ENCODE measurements around the gene PROK1.

- TF ChIP-seq POLR2A (IDR thresholded peaks at IDR 0.05; ENCODE audit: borderline replicate concordance, extremely low read depth, insufficient read depth, insufficient read length) = no peak
- no peak for TF ChIP-seq SIN3A (IDR thresholded peaks at IDR 0.05; ENCODE audit: low read depth)
- TF ChIP-seq EZH2 (IDR thresholded peaks at IDR 0.05) = no peak
- TF ChIP-seq POLR2AphosphoS5 (IDR thresholded peaks at IDR 0.05; ENCODE audit: low read depth, low read length) = no peak
- TF ChIP-seq CTCF (IDR thresholded peaks at IDR 0.05 in 2 of 3, conservative IDR thresholded peaks at IDR 0.05 in 1 of 3; ENCODE audit: borderline replicate concordance in 1 of 3, insufficient read depth in 1 of 3, low read depth in 2 of 3, low read length in 2 of 3) = no peak
- no peak for TF ChIP-seq JUND (IDR thresholded peaks at IDR 0.05)
- no peak for TF ChIP-seq YY1 (IDR thresholded peaks at IDR 0.05; ENCODE audit: extremely low read depth, insufficient replicate concordance, low read depth, low read length)
- TF ChIP-seq REST (IDR thresholded peaks at IDR 0.05; ENCODE audit: low read depth) = no peak
- no peak for TF ChIP-seq CEBPB (IDR thresholded peaks at IDR 0.05; ENCODE audit: low read depth)
- no peak for TF ChIP-seq ZNF274 (IDR thresholded peaks at IDR 0.05; ENCODE audit: low read depth, low read length)
- no peak for TF ChIP-seq FOSL1 (IDR thresholded peaks at IDR 0.05; ENCODE audit: low read depth)
- TF ChIP-seq ATF3 (IDR thresholded peaks at IDR 0.05) = no peak
- TF ChIP-seq EZH2phosphoT487 (IDR thresholded peaks at IDR 0.05; ENCODE audit: borderline replicate concordance) = no peak
Observed at GRCh38 chr1:110477967-110478640, 27.2 kb downstream of the PROK1 start.

Measured in HCT116 (cell line).